ENCODE measurements around the gene POU2F1.

POU2F1 gene

DNA sequence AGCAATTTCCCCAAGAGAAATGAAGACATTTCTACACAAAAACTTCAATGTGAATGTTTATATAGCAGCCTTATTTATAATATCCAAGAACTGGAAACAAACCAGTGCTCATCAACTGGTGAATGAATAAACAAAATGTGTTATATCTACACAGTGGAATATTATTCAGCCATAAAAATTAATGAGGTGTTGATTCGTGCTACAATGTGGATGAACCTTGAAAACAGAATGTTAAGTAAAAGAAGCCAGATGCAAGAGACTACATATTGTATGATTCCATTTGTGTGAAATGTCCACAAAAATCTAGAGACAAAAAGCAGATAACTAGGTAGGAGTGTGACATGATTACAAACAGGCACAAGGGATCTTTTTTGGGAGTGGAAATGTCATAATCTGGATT is 187.7 kb downstream of the POU2F1 start:
- no peak overlapping the region for H2BK12ac ChIP-seq (ENCODE audit: low read length)

DNA sequence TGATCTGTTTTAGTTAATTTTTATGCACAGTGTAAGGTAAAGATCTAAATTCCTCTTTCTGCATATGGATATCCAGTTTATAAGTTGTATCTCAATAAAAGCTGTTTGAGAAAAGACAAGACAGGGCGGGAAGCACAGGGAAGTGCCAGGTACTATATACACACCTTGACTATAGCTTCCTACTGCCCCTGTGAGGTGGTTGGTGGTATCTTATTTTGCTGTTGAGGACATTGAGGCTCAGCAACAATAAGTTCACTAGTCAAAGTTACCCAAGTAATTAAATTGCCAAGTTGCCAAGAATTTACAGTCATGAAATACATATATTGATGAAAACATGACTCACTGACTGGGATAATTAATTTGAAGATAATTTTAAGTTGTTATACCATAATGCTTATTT is 188.5 kb downstream of the POU2F1 start:
- Histone ChIP-seq H2BK120ac (ENCODE audit: low read depth, low read length) (no peak overlapping the region), H3K18ac (ENCODE audit: low read length) (no peak overlapping the region), H3K27ac (replicated peaks; ENCODE audit: low read length) (no peak overlapping the region), H3K4me3 (ENCODE audit: low read length in 2 of 2) (no peak overlapping the region), H3K36me3 (replicated peaks in 1 of 2; ENCODE audit: control insufficient read depth in 2 of 2, insufficient read depth in 2 of 2, low read length in 2 of 2) (peaks cover 8 to 70% of the 10 kb centered on the region in 2 donors), H2AFZ (ENCODE audit: low read length) (no peak overlapping the region), H3K79me1 (ENCODE audit: low read depth, low read length) (no peaks in the 10 kb centered on the region), H4K91ac (ENCODE audit: low read depth, low read length, poor library complexity) (no peak overlapping the region), H3K14ac (ENCODE audit: low read length) (no peak overlapping the region), H3K4ac (ENCODE audit: low read length) (no peak overlapping the region), H2BK15ac (ENCODE audit: low read length) (no peak overlapping the region), H2AK5ac (ENCODE audit: low read depth, low read length) (no peak overlapping the region), H3K4me2 (ENCODE audit: insufficient read depth, low read length, poor library complexity, severe bottlenecking) (no peak overlapping the region), H3K23ac (ENCODE audit: low read depth, low read length, poor library complexity) (no peak overlapping the region), H2BK5ac (ENCODE audit: low read length) (no peak overlapping the region), H2BK12ac (ENCODE audit: low read length) (no peak overlapping the region), H3K9ac (ENCODE audit: low read depth, low read length, poor library complexity) (no peak overlapping the region), H3K4me1 (ENCODE audit: control insufficient read depth in 2 of 2, insufficient read depth in 1 of 2, low read depth in 1 of 2, low read length in 2 of 2) (peaks cover 5 to 6% of the 10 kb centered on the region in 2 donors), H3K9me3 (replicated peaks in 1 of 2; ENCODE audit: control insufficient read depth in 2 of 2, insufficient read depth in 1 of 2, low read depth in 1 of 2, low read length in 2 of 2) (no peaks in the 10 kb centered on the region), H4K8ac (ENCODE audit: low read depth, low read length) (no peak overlapping the region), H3K27me3 (ENCODE audit: control insufficient read depth in 3 of 3, insufficient read depth in 3 of 3, low read depth in 1 of 3, low read length in 3 of 3) (no peaks in the 10 kb centered on the region)
- no peak for DNase-seq (ENCODE audit: low spot score)
- WGBS, 2 donors (ENCODE audit: extremely low coverage in 2 of 2, insufficient read length in 2 of 2, insufficient replicate concordance in 1 of 2), result no CpG with 5 or more reads among the region's 1 CpG

More for the DNA sequence above, 187.7 kb downstream of the POU2F1 start:
- H3K27me3 ChIP-seq (ENCODE audit: control insufficient read depth in 3 of 3, insufficient read depth in 3 of 3, low read depth in 1 of 3, low read length in 3 of 3), result no peaks in the 10 kb centered on the region
- no peak overlapping the region for H3K23ac ChIP-seq (ENCODE audit: low read depth, low read length, poor library complexity)
- no peak overlapping the region for H3K4me3 ChIP-seq (ENCODE audit: low read length in 2 of 2)
- H4K8ac ChIP-seq (ENCODE audit: low read depth, low read length), result no peak overlapping the region
- H3K4ac ChIP-seq (ENCODE audit: low read length), result no peak overlapping the region
- whole genome bisulfite sequencing, 2 donors (ENCODE audit: extremely low coverage in 2 of 2, insufficient read length in 2 of 2, insufficient replicate concordance in 1 of 2), result no CpG with 5 or more reads among the region's 1 CpG
- H3K9me3 ChIP-seq (replicated peaks in 1 of 2; ENCODE audit: control insufficient read depth in 2 of 2, insufficient read depth in 1 of 2, low read depth in 1 of 2, low read length in 2 of 2), result no peaks in the 10 kb centered on the region
- H3K14ac ChIP-seq (ENCODE audit: low read length), result no peak overlapping the region
- DNase-seq (ENCODE audit: low spot score), result no peak
- H2AFZ ChIP-seq (ENCODE audit: low read length), result no peak overlapping the region
- no peak overlapping the region for H3K18ac ChIP-seq (ENCODE audit: low read length)
- no peak overlapping the region for H2BK15ac ChIP-seq (ENCODE audit: low read length)
- H3K79me1 ChIP-seq (ENCODE audit: low read depth, low read length), result no peaks in the 10 kb centered on the region
- no peak overlapping the region for H3K9ac ChIP-seq (ENCODE audit: low read depth, low read length, poor library complexity)
- H2BK5ac ChIP-seq (ENCODE audit: low read length), result no peak overlapping the region
- no peak overlapping the region for H4K91ac ChIP-seq (ENCODE audit: low read depth, low read length, poor library complexity)
- H3K27ac ChIP-seq (replicated peaks; ENCODE audit: low read length), result no peak overlapping the region
- H3K4me1 ChIP-seq (ENCODE audit: control insufficient read depth in 2 of 2, insufficient read depth in 1 of 2, low read depth in 1 of 2, low read length in 2 of 2), result peaks cover 6 to 13% of the 10 kb centered on the region in 2 donors
- no peak overlapping the region for H3K4me2 ChIP-seq (ENCODE audit: insufficient read depth, low read length, poor library complexity, severe bottlenecking)
- peaks cover 8 to 65% of the 10 kb centered on the region in 2 donors for H3K36me3 ChIP-seq (replicated peaks in 1 of 2; ENCODE audit: control insufficient read depth in 2 of 2, insufficient read depth in 2 of 2, low read length in 2 of 2)
- no peak overlapping the region for H2BK120ac ChIP-seq (ENCODE audit: low read depth, low read length)
- no peak overlapping the region for H2AK5ac ChIP-seq (ENCODE audit: low read depth, low read length)

DNA sequence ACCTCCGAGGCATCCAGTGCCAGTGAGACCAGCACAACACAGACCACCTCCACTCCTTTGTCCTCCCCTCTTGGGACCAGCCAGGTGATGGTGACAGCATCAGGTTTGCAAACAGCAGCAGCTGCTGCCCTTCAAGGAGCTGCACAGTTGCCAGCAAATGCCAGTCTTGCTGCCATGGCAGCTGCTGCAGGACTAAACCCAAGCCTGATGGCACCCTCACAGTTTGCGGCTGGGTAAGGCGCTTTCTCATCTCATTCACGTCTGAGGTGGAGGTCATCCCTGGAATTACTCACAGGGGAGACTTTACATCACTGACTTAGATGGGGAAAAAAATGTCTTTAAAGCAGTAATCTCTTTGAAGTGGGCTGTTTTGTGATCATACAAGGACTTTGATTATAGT is 191.4 kb downstream of the POU2F1 start:
- Histone ChIP-seq H3K79me1 (ENCODE audit: low read depth, low read length) (no peaks in the 10 kb centered on the region), H2AFZ (ENCODE audit: low read length) (no peak overlapping the region), H4K8ac (ENCODE audit: low read depth, low read length) (no peak overlapping the region), H3K4me1 (ENCODE audit: control insufficient read depth in 2 of 2, insufficient read depth in 1 of 2, low read depth in 1 of 2, low read length in 2 of 2) (peaks cover 7 to 10% of the 10 kb centered on the region in 2 donors), H3K36me3 (replicated peaks in 1 of 2; ENCODE audit: control insufficient read depth in 2 of 2, insufficient read depth in 2 of 2, low read length in 2 of 2) (peaks cover 6 to 74% of the 10 kb centered on the region in 2 donors), H3K9ac (ENCODE audit: low read depth, low read length, poor library complexity) (no peak overlapping the region), H2BK5ac (ENCODE audit: low read length) (no peak overlapping the region), H3K27me3 (ENCODE audit: control insufficient read depth in 3 of 3, insufficient read depth in 3 of 3, low read depth in 1 of 3, low read length in 3 of 3) (no peaks in the 10 kb centered on the region), H2BK120ac (ENCODE audit: low read depth, low read length) (no peak overlapping the region), H2BK12ac (ENCODE audit: low read length) (no peak overlapping the region), H4K91ac (ENCODE audit: low read depth, low read length, poor library complexity) (no peak overlapping the region), H2BK15ac (ENCODE audit: low read length) (no peak overlapping the region), H3K27ac (replicated peaks; ENCODE audit: low read length) (no peak overlapping the region), H3K4ac (ENCODE audit: low read length) (no peak overlapping the region), H3K14ac (ENCODE audit: low read length) (no peak overlapping the region), H3K4me3 (ENCODE audit: low read length in 2 of 2) (no peak overlapping the region), H3K4me2 (ENCODE audit: insufficient read depth, low read length, poor library complexity, severe bottlenecking) (no peak overlapping the region), H3K9me3 (replicated peaks in 1 of 2; ENCODE audit: control insufficient read depth in 2 of 2, insufficient read depth in 1 of 2, low read depth in 1 of 2, low read length in 2 of 2) (no peaks in the 10 kb centered on the region), H3K23ac (ENCODE audit: low read depth, low read length, poor library complexity) (no peak overlapping the region), H3K18ac (ENCODE audit: low read length) (no peak overlapping the region), H2AK5ac (ENCODE audit: low read depth, low read length) (no peak overlapping the region)
- WGBS, 2 donors (ENCODE audit: extremely low coverage in 2 of 2, insufficient read length in 2 of 2, insufficient replicate concordance in 1 of 2), result no CpG with 5 or more reads among the region's 4 CpGs
- DNase-seq (ENCODE audit: low spot score), result no peak

DNA sequence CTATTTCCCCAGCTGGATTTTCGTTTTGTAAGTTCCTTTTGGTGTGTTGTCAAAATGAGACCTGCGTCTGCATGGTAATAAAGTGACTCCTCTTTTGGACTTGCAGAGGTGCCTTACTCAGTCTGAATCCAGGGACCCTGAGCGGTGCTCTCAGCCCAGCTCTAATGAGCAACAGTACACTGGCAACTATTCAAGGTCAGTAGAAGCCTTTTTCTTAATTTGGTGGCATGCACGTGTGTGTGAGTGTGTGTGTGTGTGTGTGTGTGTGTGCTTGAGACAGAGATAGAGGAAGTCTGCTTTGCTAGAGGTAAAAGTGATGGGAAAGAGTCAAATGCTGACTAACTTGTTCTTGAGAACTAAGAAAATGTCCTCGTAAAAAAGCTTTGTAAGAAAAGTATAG is 192.2 kb downstream of the POU2F1 start:
- Histone ChIP-seq H2AFZ (ENCODE audit: low read length) (no peak overlapping the region), H2BK12ac (ENCODE audit: low read length) (no peak overlapping the region), H4K8ac (ENCODE audit: low read depth, low read length) (no peak overlapping the region), H2BK15ac (ENCODE audit: low read length) (no peak overlapping the region), H3K27ac (replicated peaks; ENCODE audit: low read length) (no peak overlapping the region), H2BK120ac (ENCODE audit: low read depth, low read length) (no peak overlapping the region), H3K4me1 (ENCODE audit: control insufficient read depth in 2 of 2, insufficient read depth in 1 of 2, low read depth in 1 of 2, low read length in 2 of 2) (peaks cover 12 to 15% of the 10 kb centered on the region in 2 donors), H3K79me1 (ENCODE audit: low read depth, low read length) (no peaks in the 10 kb centered on the region), H2AK5ac (ENCODE audit: low read depth, low read length) (no peak overlapping the region), H3K4me2 (ENCODE audit: insufficient read depth, low read length, poor library complexity, severe bottlenecking) (no peak overlapping the region), H3K9ac (ENCODE audit: low read depth, low read length, poor library complexity) (no peak overlapping the region), H3K27me3 (ENCODE audit: control insufficient read depth in 3 of 3, insufficient read depth in 3 of 3, low read depth in 1 of 3, low read length in 3 of 3) (no peaks in the 10 kb centered on the region), H2BK5ac (ENCODE audit: low read length) (no peak overlapping the region), H3K36me3 (replicated peaks in 1 of 2; ENCODE audit: control insufficient read depth in 2 of 2, insufficient read depth in 2 of 2, low read length in 2 of 2) (peaks cover 6 to 71% of the 10 kb centered on the region in 2 donors), H3K14ac (ENCODE audit: low read length) (no peak overlapping the region), H3K18ac (ENCODE audit: low read length) (no peak overlapping the region), H3K4me3 (ENCODE audit: low read length in 2 of 2) (no peak overlapping the region), H4K91ac (ENCODE audit: low read depth, low read length, poor library complexity) (no peak overlapping the region), H3K23ac (ENCODE audit: low read depth, low read length, poor library complexity) (no peak overlapping the region), H3K9me3 (replicated peaks in 1 of 2; ENCODE audit: control insufficient read depth in 2 of 2, insufficient read depth in 1 of 2, low read depth in 1 of 2, low read length in 2 of 2) (no peaks in the 10 kb centered on the region), H3K4ac (ENCODE audit: low read length) (no peak overlapping the region)
- no CpG with 5 or more reads among the region's 5 CpGs for WGBS, 2 donors (ENCODE audit: extremely low coverage in 2 of 2, insufficient read length in 2 of 2, insufficient replicate concordance in 1 of 2)
- DNase-seq (ENCODE audit: low spot score), result no peak
